ENCODE measurements around the gene MRPS26.

GRCh38 chr20:3081641-3082040, 35.8 kb downstream of the MRPS26 start:
- TF ChIP-seq CTCF (IDR thresholded peaks at IDR 0.05; ENCODE audit: low read depth, low read length) (no peak), EZH2phosphoT487 (IDR thresholded peaks at IDR 0.05; ENCODE audit: low read depth) (no peak)
